GM23338 (cell line): Measurements from ENCODE around the gene CKB. TPM values are rescaled to one million over a fixed set of nuclear protein-coding genes. Genes with fewer than 3 reads are reported as not detected.

Source experiments
- ATAC-seq: fragments of 200-7000 bp; cut with Tn5 transposase; 3 replicates; pipeline ENCODE4 v1.9.1; 2020
- DNase-seq: peaks from one replicate; pipeline ENCODE4 v3.0.0-alpha.2; 2015; ENCODE audit warnings: low spot score
- H2AFZ ChIP-seq: fragments of 200-600 bp; sonication (generic); 2 replicates; pipeline ENCODE4 v1.8.0; 2016; ENCODE audit warnings: antibody characterized with exemption, mild to moderate bottlenecking, moderate library complexity
- H3F3A ChIP-seq: fragments of 200-600 bp; sonication (generic); replicated peaks from 2 replicates; pipeline ENCODE4 v1.8.0; 2017; ENCODE audit warnings: antibody characterized with exemption, mixed run types, low read depth
- H3K27ac ChIP-seq: fragments of 200-600 bp; sonication (generic); 2 replicates; pipeline ENCODE4 v1.6.1; 2016; ENCODE audit warnings: low read depth
- H3K27me3 ChIP-seq: fragments of 200-600 bp; sonication (generic); 2 replicates; pipeline ENCODE4 v1.8.0; 2016; ENCODE audit warnings: mild to moderate bottlenecking, mixed run types, moderate library complexity; ENCODE audit not compliant: insufficient read depth
- H3K36me3 ChIP-seq: fragments of 200-600 bp; sonication (generic); 2 replicates; pipeline ENCODE4 v1.8.0; 2016; ENCODE audit warnings: mild to moderate bottlenecking; ENCODE audit not compliant: insufficient read depth
- H3K4me1 ChIP-seq: fragments of 200-600 bp; sonication (generic); 2 replicates; pipeline ENCODE4 v1.8.0; 2016; ENCODE audit warnings: mild to moderate bottlenecking, moderate library complexity; ENCODE audit not compliant: insufficient read depth
- H3K4me2 ChIP-seq: fragments of 200-600 bp; sonication (generic); 2 replicates; pipeline ENCODE4 v1.7.1; 2017; ENCODE audit warnings: mixed run types
- H3K4me3 ChIP-seq: fragments of 200-600 bp; sonication (generic); 2 replicates; pipeline ENCODE4 v1.6.1; 2016; ENCODE audit warnings: mixed run types
- H3K79me2 ChIP-seq: fragments of 200-600 bp; sonication (generic); replicated peaks from 2 replicates; pipeline ENCODE4 v1.8.0; 2017; ENCODE audit warnings: mild to moderate bottlenecking; ENCODE audit not compliant: insufficient read depth
- H3K9me2 ChIP-seq: fragments of 200-600 bp; sonication (generic); 2 replicates; pipeline ENCODE4 v1.8.0; 2017; ENCODE audit not compliant: insufficient read depth
- H4K20me1 ChIP-seq: fragments of 200-600 bp; sonication (generic); replicated peaks from 2 replicates; pipeline ENCODE4 v1.8.0; 2017; ENCODE audit warnings: mild to moderate bottlenecking; ENCODE audit not compliant: insufficient read depth
- H3K27ac Mint-ChIP-seq: 2 replicates; pipeline ENCODE4 v1.8.0; 2020; ENCODE audit warnings: inconsistent platforms, mild to moderate bottlenecking, moderate library complexity, mixed read lengths
- H3K27me3 Mint-ChIP-seq: 3 replicates; pipeline ENCODE4 v1.8.0; 2022; ENCODE audit warnings: low read depth, mild to moderate bottlenecking, moderate library complexity, mixed read lengths, inconsistent platforms; ENCODE audit not compliant: insufficient read depth, poor library complexity
- H3K36me3 Mint-ChIP-seq: 3 replicates; pipeline ENCODE4 v1.8.0; 2021; ENCODE audit warnings: low read depth, mild to moderate bottlenecking, inconsistent platforms, moderate library complexity, mixed read lengths
- H3K4me1 Mint-ChIP-seq: 3 replicates; pipeline ENCODE4 v1.8.0; 2020; ENCODE audit warnings: mild to moderate bottlenecking, inconsistent platforms, mixed read lengths
- H3K4me3 Mint-ChIP-seq: 3 replicates; pipeline ENCODE4 v1.8.0; 2021; ENCODE audit warnings: moderate library complexity, mild to moderate bottlenecking, inconsistent platforms, mixed read lengths
- H3K9me3 Mint-ChIP-seq: 3 replicates; pipeline ENCODE4 v1.8.0; 2020; ENCODE audit warnings: moderate library complexity, mild to moderate bottlenecking, inconsistent platforms, mixed read lengths
- CTCF ChIP-seq, 2 experiments: fragments of 200-600 bp in 1 of 2; sonication (generic) in 1 of 2; conservative IDR thresholded peaks; 2 replicates each; pipeline versions ENCODE4 v1.5.1 to v1.6.1; 2016 to 2017; ENCODE audit warnings: antibody characterized with exemption in 2 of 2, low read depth in 2 of 2, mild to moderate bottlenecking in 2 of 2, moderate library complexity in 1 of 2
- ETS1 ChIP-seq: IDR thresholded peaks from 2 replicates; pipeline ENCODE4 v1.6.1; 2016; ENCODE audit warnings: antibody characterized with exemption
- JUNB ChIP-seq: IDR thresholded peaks from one replicate; pipeline ENCODE4 v1.6.1; 2016; ENCODE audit warnings: antibody characterized with exemption; ENCODE audit not compliant: unreplicated experiment
- NANOG ChIP-seq: IDR thresholded peaks from 2 replicates; pipeline ENCODE4 v1.6.1; 2016; ENCODE audit warnings: antibody characterized with exemption, borderline replicate concordance
- POLR2AphosphoS5 ChIP-seq: IDR thresholded peaks from 2 replicates; pipeline ENCODE4 v1.6.1; 2016; ENCODE audit warnings: antibody characterized with exemption, low read depth
- STAT1 ChIP-seq: IDR thresholded peaks from one replicate; pipeline ENCODE4 v1.6.1; 2016; ENCODE audit warnings: antibody characterized with exemption; ENCODE audit not compliant: unreplicated experiment
- ZNF114 ChIP-seq: fragments of 250-450 bp; sonication (Bioruptor Pico); IDR thresholded peaks from 2 replicates; pipeline ENCODE4 v1.5.0; 2020; ENCODE audit warnings: mild to moderate bottlenecking, moderate library complexity
- polyA plus RNA-seq: library from polyadenylated mRNA; unstranded; fragments of >200 nt; fragmentation: Nextera tagmentation; extraction: Ambion mirVana; gene quantifications from 2 replicates; pipeline ENCODE4 v1.2.1, GENCODE V29; 2016
- total RNA-seq: library from RNA; depleted of rRNA; stranded (reverse); fragments of >200 nt; shearing (Covaris generic); gene quantifications from 2 replicates; pipeline ENCODE4 v1.2.3, GENCODE V29; 2014
- TF ChIP-seq, protein P1 (sequence below): IDR thresholded peaks from one replicate; pipeline ENCODE4 v1.6.1; 2018; ENCODE audit warnings: antibody characterized with exemption; ENCODE audit not compliant: unreplicated experiment

Gene CKB
- total and polyA plus RNA-seq, 2 experiments from 2014 or later: 604 to 852 TPM

DNA sequence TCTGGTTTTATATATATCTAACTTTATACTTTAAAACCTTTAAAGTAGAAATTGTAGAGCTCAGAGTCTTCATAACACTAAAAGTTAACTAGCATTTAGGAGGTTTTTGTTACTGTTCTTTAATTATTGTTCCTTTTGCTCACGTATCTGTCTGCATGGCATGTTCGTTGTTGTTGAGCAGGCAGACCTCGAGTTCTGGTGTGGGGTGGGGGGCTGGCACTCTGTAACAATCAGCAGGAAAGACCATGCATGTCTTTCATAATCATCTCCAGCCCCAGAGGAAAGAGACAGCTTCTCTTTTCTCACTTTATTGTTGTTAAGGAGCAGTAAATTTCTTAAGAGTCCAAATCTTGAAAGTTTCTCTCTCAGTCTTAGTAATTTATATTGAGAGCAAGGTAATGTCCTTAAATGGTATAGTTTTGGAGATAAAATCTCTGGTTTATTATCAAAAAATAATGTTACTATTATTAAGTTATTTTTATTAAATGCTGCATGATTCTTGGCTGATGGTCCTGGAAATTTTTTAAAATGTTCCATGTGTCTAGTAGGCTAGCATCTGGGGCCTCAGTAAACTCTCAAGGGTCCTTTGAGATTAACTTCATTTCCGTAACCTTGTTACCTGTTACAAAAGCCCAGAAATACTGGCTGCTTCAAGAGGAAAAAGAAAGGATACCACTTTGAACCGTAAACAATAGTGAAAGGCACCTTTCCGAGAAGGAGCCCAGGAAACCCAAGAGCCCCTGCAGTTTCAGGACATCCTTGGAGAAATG, 30.3 kb downstream of the CKB start (continued):
- TF ChIP-seq, protein P1, sequence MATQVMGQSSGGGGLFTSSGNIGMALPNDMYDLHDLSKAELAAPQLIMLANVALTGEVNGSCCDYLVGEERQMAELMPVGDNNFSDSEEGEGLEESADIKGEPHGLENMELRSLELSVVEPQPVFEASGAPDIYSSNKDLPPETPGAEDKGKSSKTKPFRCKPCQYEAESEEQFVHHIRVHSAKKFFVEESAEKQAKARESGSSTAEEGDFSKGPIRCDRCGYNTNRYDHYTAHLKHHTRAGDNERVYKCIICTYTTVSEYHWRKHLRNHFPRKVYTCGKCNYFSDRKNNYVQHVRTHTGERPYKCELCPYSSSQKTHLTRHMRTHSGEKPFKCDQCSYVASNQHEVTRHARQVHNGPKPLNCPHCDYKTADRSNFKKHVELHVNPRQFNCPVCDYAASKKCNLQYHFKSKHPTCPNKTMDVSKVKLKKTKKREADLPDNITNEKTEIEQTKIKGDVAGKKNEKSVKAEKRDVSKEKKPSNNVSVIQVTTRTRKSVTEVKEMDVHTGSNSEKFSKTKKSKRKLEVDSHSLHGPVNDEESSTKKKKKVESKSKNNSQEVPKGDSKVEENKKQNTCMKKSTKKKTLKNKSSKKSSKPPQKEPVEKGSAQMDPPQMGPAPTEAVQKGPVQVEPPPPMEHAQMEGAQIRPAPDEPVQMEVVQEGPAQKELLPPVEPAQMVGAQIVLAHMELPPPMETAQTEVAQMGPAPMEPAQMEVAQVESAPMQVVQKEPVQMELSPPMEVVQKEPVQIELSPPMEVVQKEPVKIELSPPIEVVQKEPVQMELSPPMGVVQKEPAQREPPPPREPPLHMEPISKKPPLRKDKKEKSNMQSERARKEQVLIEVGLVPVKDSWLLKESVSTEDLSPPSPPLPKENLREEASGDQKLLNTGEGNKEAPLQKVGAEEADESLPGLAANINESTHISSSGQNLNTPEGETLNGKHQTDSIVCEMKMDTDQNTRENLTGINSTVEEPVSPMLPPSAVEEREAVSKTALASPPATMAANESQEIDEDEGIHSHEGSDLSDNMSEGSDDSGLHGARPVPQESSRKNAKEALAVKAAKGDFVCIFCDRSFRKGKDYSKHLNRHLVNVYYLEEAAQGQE: no peak
- TF ChIP-seq ZNF114 (CRISPR knock-in tag) (no peak), NANOG (no peak)

- no peaks in the 10 kb centered on the region for H3K9me3 Mint-ChIP-seq
- Histone ChIP-seq H3F3A (no peaks in the 10 kb centered on the region), H3K4me1 (no peaks in the 10 kb centered on the region), H2AFZ (no peak overlapping the region), H3K4me3 (no peak overlapping the region), H3K4me2 (no peak overlapping the region), H4K20me1 (no peaks in the 10 kb centered on the region; the same call in 1 of the 2 replicates), H3K9me2 (no peaks in the 10 kb centered on the region), H3K36me3 (peaks cover 24% of the 10 kb centered on the region; the same call in 1 of the 2 replicates), H3K79me2 (no peaks in the 10 kb centered on the region), H3K27ac (peak overlapping the region; percentile 52; the same call in 1 of the 2 replicates), H3K27me3 (no peaks in the 10 kb centered on the region)
- no peak overlapping the region; the same call in 1 of the 2 replicates for H3K27ac Mint-ChIP-seq
- H3K4me1 Mint-ChIP-seq: no peaks in the 10 kb centered on the region
- DNase-seq (no peak), ATAC-seq (no peak)
- H3K4me3 Mint-ChIP-seq: no peak overlapping the region
- H3K36me3 Mint-ChIP-seq: peaks cover 26% of the 10 kb centered on the region
- H3K27me3 Mint-ChIP-seq: no peaks in the 10 kb centered on the region
- TF ChIP-seq JUNB (no peak), POLR2AphosphoS5 (no peak), CTCF (conservative IDR thresholded peaks at IDR 0.05; ENCODE audit: low read depth in 2 of 2) (no peak), STAT1 (no peak), ETS1 (no peak), NANOG (no peak)
- TF ChIP-seq, protein P1: no peak
Observed at GRCh38 chr14:103491691-103492090, 30.9 kb downstream of the CKB start.
